Panc1 (cell line): ENCODE measurements around the gene MTHFD1L. TPM values are rescaled to one million over a fixed set of nuclear protein-coding genes. Genes with fewer than 3 reads are reported as not detected.

Experiments used
- ATAC-seq: fragments of 200-7000 bp; cut with Tn5 transposase; 2 replicates; pipeline ENCODE4 v1.9.1; 2020; ENCODE audit warnings: mild to moderate bottlenecking, moderate library complexity
- BruUV-seq: library from RNA; stranded (reverse); fragments of 400-500 nt; replicated peaks from 2 replicates; lab custom pipeline; 2021; lab: Mats Ljungman, UMichigan
- CTCF ChIA-PET: fragments of 300-600 bp; sonication (Branson Sonifier 250); formaldehyde crosslinking; loops from one replicate; lab custom pipeline; 2022; ENCODE audit warnings: antibody characterized with exemption; lab: Charles Lee
- POLR2A ChIA-PET: fragments of 300-600 bp; sonication (Branson Sonifier 250); formaldehyde crosslinking; loops from one replicate; lab custom pipeline; 2022; ENCODE audit warnings: antibody characterized with exemption; lab: Charles Lee
- DNase-seq: peaks from one replicate; pipeline ENCODE4 v3.0.0-alpha.2; 2010; ENCODE audit warnings: low read depth, low spot score
- H3K27ac ChIP-seq: 2 replicates; pipeline ENCODE4 v1.5.1; 2011; ENCODE audit warnings: mild to moderate bottlenecking, low read length, inconsistent platforms
- H3K27me3 ChIP-seq: fragments of 200-500 bp; sonication (Bioruptor generic); 2 replicates; pipeline ENCODE4 v1.6.0; 2014; ENCODE audit warnings: low read length, inconsistent platforms; ENCODE audit not compliant: control insufficient read depth, insufficient read depth
- H3K36me3 ChIP-seq: fragments of 200-500 bp; sonication (Bioruptor generic); 2 replicates; pipeline ENCODE4 v1.5.1; 2014; ENCODE audit warnings: inconsistent platforms, mild to moderate bottlenecking, low read length, moderate library complexity; ENCODE audit not compliant: control insufficient read depth, insufficient read depth
- H3K4me1 ChIP-seq: 2 replicates; pipeline ENCODE4 v1.5.1; 2011; ENCODE audit warnings: inconsistent platforms, mild to moderate bottlenecking, low read length, moderate library complexity; ENCODE audit not compliant: control insufficient read depth, insufficient read depth
- H3K4me3 ChIP-seq, 2 experiments: 2 replicates each; pipeline ENCODE4 v1.5.1; 2011 to 2012; ENCODE audit warnings: low read depth in 2 of 2, low read length in 2 of 2, mild to moderate bottlenecking in 2 of 2, inconsistent platforms in 1 of 2, moderate library complexity in 1 of 2
- H3K9me3 ChIP-seq: fragments of 200-500 bp; sonication (Bioruptor generic); 2 replicates; pipeline ENCODE4 v1.5.1; 2014; ENCODE audit warnings: low read depth, mild to moderate bottlenecking, inconsistent platforms, low read length, moderate library complexity; ENCODE audit not compliant: control insufficient read depth, insufficient read depth
- POLR2AphosphoS5 ChIP-seq: IDR thresholded peaks from 2 replicates; pipeline ENCODE4 v1.6.1; 2012; ENCODE audit warnings: mild to moderate bottlenecking, low read depth, low read length, moderate library complexity
- REST ChIP-seq, 2 experiments: IDR thresholded peaks; 2 replicates each; pipeline ENCODE4 v1.6.1; 2011 to 2012; ENCODE audit warnings: low read depth in 2 of 2, control low read depth in 1 of 2, low read length in 1 of 2, mild to moderate bottlenecking in 1 of 2, moderate library complexity in 1 of 2; ENCODE audit not compliant: insufficient read depth in 1 of 2
- SIN3A ChIP-seq: IDR thresholded peaks from 2 replicates; pipeline ENCODE4 v1.6.1; 2012; ENCODE audit warnings: low read depth, mild to moderate bottlenecking, low read length, moderate library complexity, borderline replicate concordance; ENCODE audit not compliant: insufficient read depth
- TCF7L2 ChIP-seq: IDR thresholded peaks from 2 replicates; pipeline ENCODE4 v1.6.1; 2011; ENCODE audit warnings: mild to moderate bottlenecking, low read depth, low read length, inconsistent platforms
- in situ Hi-C: cut with HindIII; loops from 2 replicates; pipeline ENCODE4 v1.10.0; 2016; ENCODE audit warnings: low sequenced_read_pairs, low pct_unique_long_range_greater_than_20kb
- intact Hi-C: fragments of 100-400 bp; cut with micrococcal nuclease; formaldehyde crosslinking; loops from one replicate; pipeline ENCODE4 v1.10.0; 2022; ENCODE audit not compliant: unreplicated experiment
- total RNA-seq: library from RNA; stranded (reverse); gene quantifications from one replicate; pipeline ENCODE4 v1.2.1, GENCODE V29; 2021; ENCODE audit not compliant: unreplicated experiment
- TF ChIP-seq, protein P1 (sequence below): fragments of 450-650 bp; IDR thresholded peaks from 2 replicates; pipeline ENCODE4 v1.5.1; 2017; ENCODE audit warnings: mild to moderate bottlenecking

The MTHFD1L gene
- total RNA-seq, 1 experiment from 2014 or later = 76.2 TPM

GRCh38 chr6:151005164-151005563, 139.7 kb downstream of the MTHFD1L start:
- H3K4me1 ChIP-seq = peaks cover 21% of the 10 kb centered on the region
- peak overlapping the region; percentile 77 for H3K27ac ChIP-seq
- ChIA-PET CTCF (interaction anchor here (1.2 to 3.2 kb wide), 3 partner anchors 9 to 319 kb away, joined by 3 to 9 read pairs (median 6); no protein-coding TSS in a partner anchor), POLR2A (interaction anchor here (0.5 to 0.6 kb wide), 2 partner anchors 63 to 142 kb away, joined by 3 to 5 read pairs; no protein-coding TSS in a partner anchor)
- H3K9me3 ChIP-seq = no peaks in the 10 kb centered on the region
- in situ Hi-C loops = no loop called here
- no peak for DNase-seq
- no peak; the same call in 1 of the 2 replicates for ATAC-seq
- no peaks in the 10 kb centered on the region for H3K27me3 ChIP-seq
- H3K4me3 ChIP-seq = no peak overlapping the region
- no peaks in the 10 kb centered on the region for H3K36me3 ChIP-seq
- BruUV-seq = no TSS peak
- TF ChIP-seq POLR2AphosphoS5 (no peak), TCF7L2 (no peak), REST (IDR thresholded peaks at IDR 0.05; ENCODE audit: insufficient read depth in 1 of 2, low read depth in 2 of 2, low read length in 1 of 2) (no peak), SIN3A (no peak)
- TF ChIP-seq, protein P1, sequence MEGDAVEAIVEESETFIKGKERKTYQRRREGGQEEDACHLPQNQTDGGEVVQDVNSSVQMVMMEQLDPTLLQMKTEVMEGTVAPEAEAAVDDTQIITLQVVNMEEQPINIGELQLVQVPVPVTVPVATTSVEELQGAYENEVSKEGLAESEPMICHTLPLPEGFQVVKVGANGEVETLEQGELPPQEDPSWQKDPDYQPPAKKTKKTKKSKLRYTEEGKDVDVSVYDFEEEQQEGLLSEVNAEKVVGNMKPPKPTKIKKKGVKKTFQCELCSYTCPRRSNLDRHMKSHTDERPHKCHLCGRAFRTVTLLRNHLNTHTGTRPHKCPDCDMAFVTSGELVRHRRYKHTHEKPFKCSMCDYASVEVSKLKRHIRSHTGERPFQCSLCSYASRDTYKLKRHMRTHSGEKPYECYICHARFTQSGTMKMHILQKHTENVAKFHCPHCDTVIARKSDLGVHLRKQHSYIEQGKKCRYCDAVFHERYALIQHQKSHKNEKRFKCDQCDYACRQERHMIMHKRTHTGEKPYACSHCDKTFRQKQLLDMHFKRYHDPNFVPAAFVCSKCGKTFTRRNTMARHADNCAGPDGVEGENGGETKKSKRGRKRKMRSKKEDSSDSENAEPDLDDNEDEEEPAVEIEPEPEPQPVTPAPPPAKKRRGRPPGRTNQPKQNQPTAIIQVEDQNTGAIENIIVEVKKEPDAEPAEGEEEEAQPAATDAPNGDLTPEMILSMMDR = no peak
- intact Hi-C loops = no loop called here

DNA sequence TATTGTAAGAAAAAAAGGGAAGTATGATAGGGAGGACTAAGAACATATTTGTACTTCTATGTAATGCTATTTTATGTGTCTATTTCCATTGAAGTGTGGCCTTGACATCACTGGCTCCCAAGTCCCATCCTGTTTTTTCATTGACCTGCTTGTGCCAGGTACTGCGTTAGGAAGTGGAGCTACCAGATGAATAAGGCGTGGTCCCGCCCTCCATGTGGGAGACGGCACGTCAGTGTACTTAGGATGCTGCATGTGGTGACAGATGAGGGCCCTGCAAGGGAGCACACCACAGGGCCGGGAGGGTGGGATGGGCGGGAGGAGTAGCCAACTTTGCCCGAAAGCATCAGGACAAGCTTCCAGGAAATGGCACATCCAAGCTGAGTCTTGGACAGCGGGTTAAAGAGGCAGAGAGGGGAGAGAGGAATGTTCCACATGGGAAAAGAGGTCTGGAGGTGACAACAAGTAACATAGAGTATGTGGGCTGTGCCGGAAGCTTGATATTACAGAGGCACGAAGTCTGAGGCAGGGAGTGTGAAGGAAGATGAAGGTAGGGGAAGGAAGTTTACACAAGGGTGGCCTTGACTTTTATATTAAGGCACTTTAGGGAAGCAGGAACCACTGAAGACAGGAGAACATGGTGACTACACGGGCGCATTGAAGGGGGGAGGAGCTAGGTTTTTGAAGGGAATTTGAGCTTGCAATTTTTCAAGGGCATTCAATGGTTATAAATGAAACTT, 140.6 kb downstream of the MTHFD1L start:
- Histone ChIP-seq H3K27ac (no peak overlapping the region), H3K9me3 (no peaks in the 10 kb centered on the region), H3K4me3 (no peak overlapping the region), H3K36me3 (no peaks in the 10 kb centered on the region), H3K4me1 (peaks cover 21% of the 10 kb centered on the region), H3K27me3 (no peaks in the 10 kb centered on the region)
- POLR2A ChIA-PET = interaction anchor here (0.5 kb wide), 1 partner anchor 37 kb away, joined by 7 read pairs; no protein-coding TSS in a partner anchor
- in situ Hi-C loops = no loop called here
- CTCF ChIA-PET = interaction anchor here (1.3 to 3.2 kb wide), 2 partner anchors 8 to 318 kb away, joined by 3 to 9 read pairs; no protein-coding TSS in a partner anchor
- ATAC-seq (no peak), DNase-seq (no peak)
- BruUV-seq = no TSS peak
- TF ChIP-seq TCF7L2 = no peak
- TF ChIP-seq REST (IDR thresholded peaks at IDR 0.05; ENCODE audit: insufficient read depth in 1 of 2, low read depth in 2 of 2, low read length in 1 of 2) = no peak
- no peak for TF ChIP-seq POLR2AphosphoS5
- TF ChIP-seq, protein P1 = no peak
- TF ChIP-seq SIN3A = no peak
- intact Hi-C loops = no loop called here
